Measurements from ENCODE around the gene FAM236D. TPM values are rescaled to one million over a fixed set of nuclear protein-coding genes. Genes with fewer than 3 reads are reported as not detected.
"Not testable (repeated sequence)": the region's sequence is repeated elsewhere in the genome, so short reads cannot be mapped to it uniquely, and the experiment has no call there.

The FAM236D gene
- not detected in 2 replicates for polyA plus RNA-seq (2011; rRNA removed)
- not detected in 2 replicates for polyA minus RNA-seq (2011; rRNA and poly(A)+ RNA removed)

GRCh38 chrX:72808110-72808509, at the start of gene FAM236D:
FAM236D (minus strand) TSS chrX:72808210; CDS start chrX:72808110, 100 bp downstream.
- H3K27me3 ChIP-seq (ENCODE audit: control insufficient read depth, insufficient read depth, low read length); H3K4me3 ChIP-seq (ENCODE audit: low read depth, low read length); H3K27ac ChIP-seq (ENCODE audit: low read depth, low read length); POLR2A ChIA-PET; CTCF ChIA-PET; H3K9me3 ChIP-seq (ENCODE audit: control insufficient read depth, insufficient read depth, low read length); DNase-seq (ENCODE audit: low read depth, low spot score): not testable (repeated sequence)

DNA sequence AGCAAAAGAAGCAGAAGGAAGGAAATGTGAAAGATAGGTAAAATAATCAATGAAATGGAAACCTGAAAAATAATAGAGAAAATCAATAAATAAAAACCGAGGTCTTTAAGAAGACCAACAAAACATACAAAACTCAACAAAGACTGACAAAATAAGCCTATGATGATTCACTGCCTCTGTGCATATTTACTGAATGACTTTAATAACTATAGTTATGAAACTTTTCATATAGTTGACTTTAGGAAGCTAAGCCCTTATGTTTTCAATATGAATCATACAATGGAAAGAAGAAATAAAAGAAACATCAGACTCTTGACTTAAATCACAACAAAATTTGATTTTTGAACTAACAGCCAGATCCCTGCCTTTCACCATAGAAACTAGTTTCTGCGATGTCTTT, 29.5 kb upstream of the FAM236D start:
- POLR2A ChIA-PET; H3K27ac ChIP-seq (ENCODE audit: low read depth, low read length); H3K4me3 ChIP-seq (ENCODE audit: low read depth, low read length); H3K9me3 ChIP-seq (ENCODE audit: control insufficient read depth, insufficient read depth, low read length); DNase-seq (ENCODE audit: low read depth, low spot score); CTCF ChIA-PET; H3K27me3 ChIP-seq (ENCODE audit: control insufficient read depth, insufficient read depth, low read length): not testable (repeated sequence)

DNA sequence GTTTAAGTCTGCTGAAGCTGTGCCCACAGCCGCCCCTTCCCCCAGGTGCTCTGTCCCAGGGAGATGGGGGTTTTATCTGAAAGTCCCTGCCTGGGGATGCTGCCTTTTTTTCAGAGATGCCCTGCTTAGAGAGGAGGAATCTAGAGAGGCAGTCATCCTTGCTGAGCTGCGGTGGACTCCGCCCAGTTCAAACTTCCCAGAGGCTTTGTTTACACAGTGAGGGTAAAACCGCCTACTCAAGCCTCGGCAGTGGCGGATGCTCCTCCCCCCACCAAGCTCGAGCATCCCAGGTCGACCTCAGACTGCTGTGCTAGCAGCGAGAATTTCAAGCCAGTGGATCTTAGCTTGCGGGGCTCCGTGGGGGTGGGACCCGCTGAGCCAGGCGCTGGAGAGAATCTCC, 22.7 kb upstream of the FAM236D start:
- DNase-seq (ENCODE audit: low read depth, low spot score); H3K27me3 ChIP-seq (ENCODE audit: control insufficient read depth, insufficient read depth, low read length); H3K9me3 ChIP-seq (ENCODE audit: control insufficient read depth, insufficient read depth, low read length); CTCF ChIA-PET; POLR2A ChIA-PET; H3K27ac ChIP-seq (ENCODE audit: low read depth, low read length); H3K4me3 ChIP-seq (ENCODE audit: low read depth, low read length): not testable (repeated sequence)

DNA sequence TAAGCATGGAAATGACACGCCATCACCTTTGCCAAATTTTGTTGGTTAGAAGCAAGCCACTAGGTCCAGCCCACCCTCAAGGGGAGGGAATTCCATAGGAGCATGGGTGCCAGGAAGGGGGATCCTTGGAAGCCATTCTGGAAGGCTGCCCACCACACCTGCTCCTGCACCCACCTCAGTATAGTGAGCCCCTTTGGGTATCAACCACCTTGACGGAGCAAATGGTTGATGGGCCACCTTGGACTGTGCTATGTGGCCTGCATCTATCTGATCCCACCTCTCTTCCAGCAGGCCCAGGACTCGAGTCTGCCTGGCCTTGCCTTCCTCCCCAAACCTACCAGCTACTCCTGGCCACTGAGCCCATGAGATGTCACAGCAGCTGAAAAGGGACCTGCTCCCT, 17.6 kb downstream of the FAM236D start:
- H3K27me3 ChIP-seq (ENCODE audit: control insufficient read depth, insufficient read depth, low read length); H3K27ac ChIP-seq (ENCODE audit: low read depth, low read length); H3K4me3 ChIP-seq (ENCODE audit: low read depth, low read length); POLR2A ChIA-PET; CTCF ChIA-PET; DNase-seq (ENCODE audit: low read depth, low spot score); H3K9me3 ChIP-seq (ENCODE audit: control insufficient read depth, insufficient read depth, low read length): not testable (repeated sequence)

GRCh38 chrX:72788142-72788541, 19.9 kb downstream of the FAM236D start:
- POLR2A ChIA-PET; H3K27ac ChIP-seq (ENCODE audit: low read depth, low read length); CTCF ChIA-PET: not testable (repeated sequence)

GRCh38 chrX:72783964-72784363, 24.0 kb downstream of the FAM236D start:
- DNase-seq (ENCODE audit: low read depth, low spot score); H3K4me3 ChIP-seq (ENCODE audit: low read depth, low read length); POLR2A ChIA-PET; H3K27ac ChIP-seq (ENCODE audit: low read depth, low read length); CTCF ChIA-PET; H3K9me3 ChIP-seq (ENCODE audit: control insufficient read depth, insufficient read depth, low read length); H3K27me3 ChIP-seq (ENCODE audit: control insufficient read depth, insufficient read depth, low read length): not testable (repeated sequence)

More at GRCh38 chrX:72788142-72788541, 19.9 kb downstream of the FAM236D start:
- not testable (repeated sequence) for H3K4me3 ChIP-seq (ENCODE audit: low read depth, low read length); H3K9me3 ChIP-seq (ENCODE audit: control insufficient read depth, insufficient read depth, low read length); DNase-seq (ENCODE audit: low read depth, low spot score); H3K27me3 ChIP-seq (ENCODE audit: control insufficient read depth, insufficient read depth, low read length)

- CTCF ChIA-PET: not testable (repeated sequence)
These were observed 24.6 kb downstream of the FAM236D start for GRCh38 chrX:72783365-72783936.

GRCh38 chrX:72782560-72782959, 25.4 kb downstream of the FAM236D start, which contains the start of gene FAM236B:
FAM236B (minus strand) TSS chrX:72782660; CDS start chrX:72782560, 100 bp downstream.
- DNase-seq (ENCODE audit: low read depth, low spot score); POLR2A ChIA-PET; H3K4me3 ChIP-seq (ENCODE audit: low read depth, low read length); H3K27me3 ChIP-seq (ENCODE audit: control insufficient read depth, insufficient read depth, low read length); H3K27ac ChIP-seq (ENCODE audit: low read depth, low read length); H3K9me3 ChIP-seq (ENCODE audit: control insufficient read depth, insufficient read depth, low read length); CTCF ChIA-PET: not testable (repeated sequence)

More at GRCh38 chrX:72783365-72783936, 24.6 kb downstream of the FAM236D start:
- DNase-seq (ENCODE audit: low read depth, low spot score); H3K27me3 ChIP-seq (ENCODE audit: control insufficient read depth, insufficient read depth, low read length); POLR2A ChIA-PET; H3K27ac ChIP-seq (ENCODE audit: low read depth, low read length); H3K9me3 ChIP-seq (ENCODE audit: control insufficient read depth, insufficient read depth, low read length); H3K4me3 ChIP-seq (ENCODE audit: low read depth, low read length): not testable (repeated sequence)

DNA sequence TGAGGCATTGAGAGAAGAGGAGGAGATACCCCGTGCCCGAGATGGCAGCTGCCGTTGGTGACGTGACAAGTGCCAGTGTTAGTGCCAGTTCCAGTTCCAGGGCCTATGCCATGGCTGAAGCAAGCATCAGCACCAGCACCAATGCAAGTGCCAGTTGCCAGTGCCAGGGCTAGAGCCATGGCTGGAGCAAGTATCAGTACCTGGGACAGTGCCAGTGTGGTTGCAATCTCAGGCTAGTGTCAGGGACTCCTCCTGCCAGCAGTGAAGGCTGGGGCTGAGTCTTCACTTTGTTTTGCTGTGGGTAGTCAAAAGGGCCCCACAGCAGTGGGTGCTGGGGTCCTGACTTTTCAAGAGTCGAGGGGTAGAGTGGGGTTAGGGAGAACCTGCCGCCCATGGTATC, 29.9 kb downstream of the FAM236D start:
- H3K27me3 ChIP-seq (ENCODE audit: control insufficient read depth, insufficient read depth, low read length); H3K9me3 ChIP-seq (ENCODE audit: control insufficient read depth, insufficient read depth, low read length); CTCF ChIA-PET; DNase-seq (ENCODE audit: low read depth, low spot score); POLR2A ChIA-PET; H3K27ac ChIP-seq (ENCODE audit: low read depth, low read length); H3K4me3 ChIP-seq (ENCODE audit: low read depth, low read length): not testable (repeated sequence)

DNA sequence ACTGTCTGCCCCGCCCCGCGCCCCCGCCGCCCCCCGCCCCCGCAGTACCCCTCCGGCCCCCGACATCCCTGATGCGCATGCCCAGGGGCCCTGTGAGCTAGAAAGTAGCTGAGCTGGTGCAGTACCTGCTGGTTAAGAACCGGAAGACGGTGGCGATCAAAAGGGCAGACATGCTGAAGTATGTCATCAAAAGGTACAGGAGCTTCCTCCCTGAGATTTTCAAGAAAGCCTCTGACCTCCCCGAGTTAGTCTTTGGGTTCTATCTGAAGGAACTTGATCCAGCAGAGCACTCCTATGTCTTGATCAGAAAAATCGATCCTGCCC, 30.6 kb downstream of the FAM236D start:
- H3K4me3 ChIP-seq (ENCODE audit: low read depth, low read length); POLR2A ChIA-PET; H3K27me3 ChIP-seq (ENCODE audit: control insufficient read depth, insufficient read depth, low read length); DNase-seq (ENCODE audit: low read depth, low spot score); H3K9me3 ChIP-seq (ENCODE audit: control insufficient read depth, insufficient read depth, low read length); H3K27ac ChIP-seq (ENCODE audit: low read depth, low read length); CTCF ChIA-PET: not testable (repeated sequence)

DNA sequence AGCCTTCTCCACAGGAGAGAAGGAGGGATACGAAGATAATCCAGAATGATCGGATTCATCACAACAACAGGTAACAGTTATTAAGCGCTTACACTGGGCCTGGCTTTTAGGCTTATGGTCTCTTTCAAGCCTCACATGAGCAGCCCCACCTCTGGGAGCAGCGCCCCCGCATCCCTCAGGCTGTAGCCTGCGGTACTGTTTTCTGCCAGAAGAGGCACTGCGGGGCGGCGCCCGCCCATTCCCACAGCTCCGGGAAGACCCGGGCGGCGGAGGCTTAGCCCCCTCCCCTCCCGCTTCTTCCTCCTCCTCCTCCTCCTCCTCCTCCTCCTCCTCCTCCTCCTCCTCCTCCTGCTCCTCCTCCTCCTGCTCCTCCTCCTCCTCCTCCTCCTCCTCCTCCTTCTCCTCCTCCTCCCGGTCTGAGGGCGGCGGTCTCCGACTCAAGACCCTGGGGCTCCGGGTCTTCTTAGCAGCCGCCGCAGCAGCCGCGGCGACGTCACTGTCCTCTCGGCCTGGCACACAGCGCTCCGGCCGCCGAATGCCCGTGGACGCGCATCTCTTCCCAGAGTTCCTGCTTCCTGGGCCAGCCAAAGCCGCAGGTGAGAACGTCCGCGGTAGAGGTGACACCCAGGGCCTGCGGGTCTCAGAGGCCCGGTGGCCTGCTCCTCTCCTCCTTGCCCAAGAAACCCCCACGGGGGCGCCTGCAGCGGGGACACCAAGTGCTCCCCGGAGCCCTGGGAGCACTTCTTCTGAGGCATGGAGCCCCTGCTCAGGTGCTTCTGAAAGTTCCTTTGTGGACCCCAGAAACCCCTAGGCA, 31.1 kb downstream of the FAM236D start, which contains the start of gene DMRTC1B:
Gene DMRTC1B, plus strand, starts transcription at position 238 of the 814 bp plus-strand sequence. CDS start 68,246 bp downstream, outside the sequence.
- POLR2A ChIA-PET; H3K27me3 ChIP-seq (ENCODE audit: control insufficient read depth, insufficient read depth, low read length); DNase-seq (ENCODE audit: low read depth, low spot score); H3K27ac ChIP-seq (ENCODE audit: low read depth, low read length); H3K9me3 ChIP-seq (ENCODE audit: control insufficient read depth, insufficient read depth, low read length); CTCF ChIA-PET; H3K4me3 ChIP-seq (ENCODE audit: low read depth, low read length): not testable (repeated sequence)

- POLR2A ChIA-PET; H3K27me3 ChIP-seq (ENCODE audit: control insufficient read depth, insufficient read depth, low read length); DNase-seq (ENCODE audit: low read depth, low spot score); CTCF ChIA-PET; H3K9me3 ChIP-seq (ENCODE audit: control insufficient read depth, insufficient read depth, low read length); H3K27ac ChIP-seq (ENCODE audit: low read depth, low read length); H3K4me3 ChIP-seq (ENCODE audit: low read depth, low read length): not testable (repeated sequence)
These were observed 47.6 kb downstream of the FAM236D start for GRCh38 chrX:72760454-72760853.
